Kidney (tissue), 14 donors: Measurements from ENCODE around the gene ZNF106. TPM values are rescaled to one million over a fixed set of nuclear protein-coding genes. Genes with fewer than 3 reads are reported as not detected.

Experiments used
- DNase-seq, 5 donors: peaks; one replicate each; pipeline ENCODE4 v3.0.0-alpha.2; 2013 to 2020
- FAIRE-seq: peaks from 2 replicates; lab custom pipeline; 2012; peaks lifted over from hg19 to GRCh38; lab: Jason Lieb, UNC
- H3K27ac ChIP-seq, 2 donors: one replicate each; pipeline ENCODE4 v1.7.0; 2013; ENCODE audit warnings: low read depth in 2 of 2, low read length in 2 of 2, inconsistent platforms in 1 of 2
- H3K27me3 ChIP-seq: one replicate; pipeline ENCODE4 v1.7.1; 2013; ENCODE audit warnings: low read length, inconsistent platforms; ENCODE audit not compliant: control insufficient read depth, insufficient read depth
- H3K36me3 ChIP-seq, 3 donors: one replicate each; pipeline versions ENCODE4 v1.7.0 to v1.7.1; 2013; ENCODE audit warnings: low read length in 3 of 3, control low read depth in 1 of 3, inconsistent platforms in 1 of 3; ENCODE audit not compliant: insufficient read depth in 3 of 3, control insufficient read depth in 2 of 3
- H3K4me1 ChIP-seq, 3 donors: one replicate each; pipeline versions ENCODE4 v1.7.0 to v1.7.1; 2013; ENCODE audit warnings: low read length in 3 of 3, inconsistent platforms in 1 of 3, low read depth in 1 of 3; ENCODE audit not compliant: control insufficient read depth in 2 of 3, insufficient read depth in 2 of 3
- H3K4me3 ChIP-seq, 3 donors: one replicate each; pipeline versions ENCODE4 v1.7.0 to v1.8.1; 2013; ENCODE audit warnings: low read length in 3 of 3, control low read depth in 1 of 3, inconsistent platforms in 1 of 3
- H3K9ac ChIP-seq, 3 donors: one replicate each; pipeline versions ENCODE4 v1.7.0 to v1.7.1; 2013; ENCODE audit warnings: low read length in 3 of 3, control low read depth in 1 of 3, inconsistent platforms in 1 of 3
- H3K9me3 ChIP-seq, 3 donors: one replicate each; pipeline versions ENCODE4 v1.7.0 to v1.7.1; 2013; ENCODE audit warnings: low read length in 3 of 3, control low read depth in 1 of 3, inconsistent platforms in 1 of 3; ENCODE audit not compliant: control insufficient read depth in 2 of 3, insufficient read depth in 1 of 3
- intact Hi-C: fragments of 100-400 bp; cut with DNase I; formaldehyde crosslinking; loops from one replicate; pipeline ENCODE4 v1.11.1; 2022
- polyA plus RNA-seq: library from polyadenylated mRNA; stranded (reverse); fragments of 350-450 nt; fragmentation: Illumina TruSeq; extraction: RNeasy Lipid Tissue Mini Kit (QIAGEN cat#74804); gene quantifications from one replicate; pipeline ENCODE4 v1.2.3, GENCODE V29; 2014; ENCODE audit warnings: low read depth, low replicate concordance; ENCODE audit not compliant: insufficient read depth
- total RNA-seq: library from RNA; stranded (reverse); fragmentation: NEBNext Ultra II Directional; extraction: Animal tissue kit (Norgen Biotek cat#: 25700); gene quantifications from one replicate; pipeline ENCODE4 v1.2.1, GENCODE V29; 2021
- TF ChIP-seq, protein P1 (sequence below): IDR thresholded peaks from 3 replicates; pipeline ENCODE4 v1.5.1; 2012; ENCODE audit warnings: mild to moderate bottlenecking, moderate library complexity, borderline replicate concordance; ENCODE audit not compliant: insufficient read depth; ENCODE audit errors: extremely low read depth
- donor health status: control.
- donor health status: control.
- donor health status: control.
- donor health status: control.
- donor health status: control.
- donor health status: DM: yes; HTN: yes; CAD: no.
- donor health status: Normal renal cell carcinoma (clear cell type).

Gene ZNF106
- total and polyA plus RNA-seq, 2 donors from 2014 or later = 7.2 to 52.0 TPM

DNA sequence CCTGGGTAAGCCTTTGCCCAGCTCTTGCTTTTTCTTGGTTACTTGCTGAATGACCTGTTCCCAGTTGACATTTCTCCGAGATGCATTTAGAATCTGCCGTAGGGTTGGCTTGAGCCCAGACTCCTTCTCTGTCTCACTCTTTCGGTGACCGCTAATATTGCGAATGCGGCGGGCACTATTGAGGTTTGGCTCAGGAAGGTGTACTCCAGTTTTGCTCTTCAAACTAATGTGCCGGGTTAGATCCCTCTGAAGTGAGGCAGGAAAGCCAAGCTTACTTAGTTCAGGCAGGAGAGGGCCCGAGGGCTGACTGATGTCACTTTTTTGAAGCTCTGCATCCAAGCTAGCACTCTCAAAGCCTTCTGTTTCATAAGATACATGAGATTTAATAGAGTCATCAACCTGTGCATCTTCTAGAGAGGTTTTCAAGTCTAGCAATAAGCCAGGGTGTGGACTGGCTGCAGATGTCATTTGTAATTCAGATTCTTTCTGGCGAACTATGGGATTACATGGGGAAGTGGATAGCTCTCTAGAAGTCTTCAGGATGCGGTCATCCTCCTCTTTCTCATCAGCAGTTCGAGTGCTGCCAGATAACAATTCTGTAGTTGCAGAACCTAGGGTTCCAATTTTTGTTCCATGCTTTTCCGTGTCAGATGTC is 41.0 kb downstream of the ZNF106 start:
- Histone ChIP-seq H3K9me3 (no peaks in the 10 kb centered on the region), H3K27ac (no peak overlapping the region), H3K4me1 (no peaks in the 10 kb centered on the region), H3K27me3 (no peaks in the 10 kb centered on the region), H3K36me3 (peaks cover 11 to 34% (median 17%) of the 10 kb centered on the region in 3 donors), H3K9ac (no peak overlapping the region), H3K4me3 (no peak overlapping the region)
- intact Hi-C loops = no loop called here
- DNase-seq (no peak), FAIRE-seq (no peak)
- TF ChIP-seq, protein P1, sequence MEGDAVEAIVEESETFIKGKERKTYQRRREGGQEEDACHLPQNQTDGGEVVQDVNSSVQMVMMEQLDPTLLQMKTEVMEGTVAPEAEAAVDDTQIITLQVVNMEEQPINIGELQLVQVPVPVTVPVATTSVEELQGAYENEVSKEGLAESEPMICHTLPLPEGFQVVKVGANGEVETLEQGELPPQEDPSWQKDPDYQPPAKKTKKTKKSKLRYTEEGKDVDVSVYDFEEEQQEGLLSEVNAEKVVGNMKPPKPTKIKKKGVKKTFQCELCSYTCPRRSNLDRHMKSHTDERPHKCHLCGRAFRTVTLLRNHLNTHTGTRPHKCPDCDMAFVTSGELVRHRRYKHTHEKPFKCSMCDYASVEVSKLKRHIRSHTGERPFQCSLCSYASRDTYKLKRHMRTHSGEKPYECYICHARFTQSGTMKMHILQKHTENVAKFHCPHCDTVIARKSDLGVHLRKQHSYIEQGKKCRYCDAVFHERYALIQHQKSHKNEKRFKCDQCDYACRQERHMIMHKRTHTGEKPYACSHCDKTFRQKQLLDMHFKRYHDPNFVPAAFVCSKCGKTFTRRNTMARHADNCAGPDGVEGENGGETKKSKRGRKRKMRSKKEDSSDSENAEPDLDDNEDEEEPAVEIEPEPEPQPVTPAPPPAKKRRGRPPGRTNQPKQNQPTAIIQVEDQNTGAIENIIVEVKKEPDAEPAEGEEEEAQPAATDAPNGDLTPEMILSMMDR = no peak

DNA sequence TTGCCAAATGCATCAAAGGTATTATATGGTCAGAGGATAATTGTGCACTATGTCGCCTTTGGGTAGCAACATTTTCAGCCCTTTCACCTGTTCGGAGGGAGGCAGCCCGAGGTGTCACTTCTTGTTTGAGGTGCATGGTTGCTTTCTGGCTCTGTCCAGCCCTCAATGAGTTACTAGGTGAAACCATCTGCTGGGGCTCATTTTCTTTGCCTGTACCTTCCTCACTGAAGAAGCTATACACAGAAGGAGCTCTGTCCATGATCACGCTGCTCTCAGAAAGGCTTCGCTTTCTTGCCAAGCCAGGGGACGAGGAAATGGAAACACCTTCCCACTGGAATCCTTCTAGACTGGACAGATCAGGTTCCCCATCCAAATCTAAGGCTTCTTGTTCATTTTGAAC is 42.7 kb downstream of the ZNF106 start:
- DNase-seq = no peak
- Histone ChIP-seq H3K4me1 (no peaks in the 10 kb centered on the region), H3K27ac (no peak overlapping the region), H3K9me3 (no peaks in the 10 kb centered on the region), H3K27me3 (no peaks in the 10 kb centered on the region), H3K4me3 (no peak overlapping the region), H3K9ac (no peak overlapping the region), H3K36me3 (peaks cover 11 to 40% (median 21%) of the 10 kb centered on the region in 3 donors)
- intact Hi-C loops = no loop called here
- FAIRE-seq = no peak
- TF ChIP-seq, protein P1 = no peak

DNA sequence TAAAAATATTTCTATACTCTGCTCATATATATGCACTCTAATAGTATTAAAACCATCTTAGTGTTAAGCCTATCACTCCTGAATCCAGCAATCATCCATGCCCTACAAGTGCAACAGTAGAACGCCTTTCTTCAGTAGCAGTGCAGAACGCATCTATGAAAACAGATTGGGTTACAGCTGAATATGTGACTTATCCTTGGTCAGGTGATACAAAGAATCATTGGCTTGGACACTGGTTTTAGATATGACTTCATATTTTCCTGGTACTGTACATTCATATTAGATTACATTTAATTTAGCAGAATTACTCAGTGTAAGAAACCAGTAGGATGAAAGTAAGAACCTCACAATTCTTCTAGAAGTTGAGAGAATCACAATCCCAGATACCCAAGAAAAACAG is 43.3 kb downstream of the ZNF106 start:
- Histone ChIP-seq H3K27ac (no peak overlapping the region), H3K27me3 (no peaks in the 10 kb centered on the region), H3K9ac (no peak overlapping the region), H3K4me1 (no peaks in the 10 kb centered on the region), H3K4me3 (no peak overlapping the region), H3K9me3 (no peaks in the 10 kb centered on the region), H3K36me3 (peaks cover 11 to 40% (median 21%) of the 10 kb centered on the region in 3 donors)
- intact Hi-C loops = no loop called here
- DNase-seq (no peak), FAIRE-seq (no peak)
- TF ChIP-seq, protein P1 = no peak
